ENCODE results near the gene COL4A2.

COL4A2 gene

DNA sequence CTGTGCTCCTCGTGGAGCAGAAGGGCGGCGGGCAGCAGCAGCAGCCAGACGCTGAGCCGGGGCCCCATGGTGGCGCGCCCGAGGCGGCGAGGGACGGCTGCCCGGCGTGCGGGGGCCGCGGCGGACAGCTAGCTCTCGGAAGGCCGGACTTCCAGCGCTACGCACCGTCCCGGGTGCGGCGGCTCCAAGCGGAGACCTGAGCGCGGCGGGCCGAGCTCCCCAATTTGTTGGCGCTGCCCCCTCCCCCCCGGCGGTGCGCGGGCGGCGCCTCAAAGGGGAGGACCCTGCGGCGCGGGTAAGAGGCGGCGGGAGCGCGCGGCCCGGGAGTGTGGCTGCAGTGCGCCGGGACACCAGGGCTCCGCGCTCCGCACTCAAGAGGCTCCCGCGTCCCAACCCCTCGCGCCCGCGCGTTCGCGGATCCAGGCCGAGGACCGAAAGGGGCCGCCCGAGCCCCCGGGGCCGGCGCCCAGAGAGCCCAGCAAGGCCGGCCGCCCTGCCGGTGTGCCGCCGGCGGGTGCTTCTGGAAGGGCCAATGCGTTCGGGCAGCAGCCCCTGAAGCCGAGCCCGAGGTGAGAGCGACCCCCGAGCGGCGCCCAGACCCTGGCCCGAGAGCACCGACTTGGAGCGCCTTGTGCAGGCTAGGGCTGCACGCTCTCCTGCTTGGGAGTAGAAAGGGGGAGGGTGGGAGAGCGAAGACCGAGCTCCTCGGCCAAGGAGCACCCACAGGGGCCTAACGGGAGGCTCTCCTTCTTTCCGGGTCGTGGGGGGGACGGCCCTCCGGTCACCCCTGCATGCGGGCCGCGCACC is at the start of gene COL4A2, which contains the start of gene COL4A1:
COL4A2 (plus strand) TSS at position 325 of the 807 bp plus-strand sequence. CDS start 620 bp downstream, outside the sequence.
COL4A1 (minus strand) TSS at position 198 of the 807 bp plus-strand sequence; CDS start at position 68, 130 bp downstream.
- peak in 13 of 51 donors; percentile 11 to 54 (median 27) for DNase-seq

DNA sequence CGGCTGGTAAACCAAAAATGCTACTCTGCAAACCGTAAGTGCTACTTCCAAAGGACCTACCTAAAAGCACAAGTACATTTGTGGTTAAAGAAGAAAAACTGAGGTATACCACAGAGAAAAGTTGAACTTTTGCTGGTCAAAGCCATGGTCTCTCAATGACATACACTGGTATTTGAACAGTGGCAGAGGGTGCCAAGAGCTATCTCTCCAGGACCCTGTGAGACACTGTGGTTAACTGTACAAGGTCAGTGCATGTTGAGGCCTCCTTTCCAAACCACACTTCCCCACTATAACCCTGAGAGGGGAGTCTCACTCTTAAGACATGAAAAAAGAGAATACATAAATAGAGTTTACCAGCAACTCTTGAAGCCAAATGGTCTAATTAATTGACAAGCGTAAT is 49.7 kb upstream of the COL4A2 start:
- DNase-seq: no peak

DNA sequence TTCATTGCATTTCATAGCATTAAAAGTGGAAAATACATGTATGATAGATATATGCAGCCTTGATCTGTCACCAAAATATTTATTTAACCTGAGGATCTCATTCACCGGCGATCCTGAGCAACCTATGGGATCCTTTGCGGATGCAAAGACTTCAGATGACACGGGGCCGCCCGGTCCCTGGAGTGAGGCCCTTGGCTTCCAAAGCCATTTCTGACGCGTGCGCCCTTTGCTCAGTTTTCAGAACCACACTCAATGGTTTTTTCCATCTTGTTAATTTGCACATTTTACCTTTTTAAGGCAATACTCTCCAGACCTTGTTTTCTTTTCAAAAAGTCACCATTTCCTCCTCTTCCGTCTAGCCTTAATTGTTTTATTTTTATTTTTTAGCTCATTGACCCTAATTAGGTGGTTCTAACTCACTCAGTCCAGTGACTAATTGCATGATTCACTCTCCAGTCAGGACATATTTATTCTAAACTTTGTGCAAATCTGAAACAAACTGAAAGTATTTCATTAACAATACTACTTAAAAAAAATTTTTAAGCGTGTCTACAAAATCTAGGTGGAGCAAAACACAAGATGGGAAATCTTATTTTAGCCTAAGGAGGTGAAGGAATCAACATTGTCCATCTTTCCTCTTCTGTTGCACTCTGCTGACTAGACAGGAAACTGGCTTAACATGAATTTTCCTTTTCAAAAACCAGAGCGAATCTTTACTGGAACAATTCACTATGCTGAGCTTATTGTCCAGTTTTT is 48.0 kb upstream of the COL4A2 start:
- DNase-seq: no peak

DNA sequence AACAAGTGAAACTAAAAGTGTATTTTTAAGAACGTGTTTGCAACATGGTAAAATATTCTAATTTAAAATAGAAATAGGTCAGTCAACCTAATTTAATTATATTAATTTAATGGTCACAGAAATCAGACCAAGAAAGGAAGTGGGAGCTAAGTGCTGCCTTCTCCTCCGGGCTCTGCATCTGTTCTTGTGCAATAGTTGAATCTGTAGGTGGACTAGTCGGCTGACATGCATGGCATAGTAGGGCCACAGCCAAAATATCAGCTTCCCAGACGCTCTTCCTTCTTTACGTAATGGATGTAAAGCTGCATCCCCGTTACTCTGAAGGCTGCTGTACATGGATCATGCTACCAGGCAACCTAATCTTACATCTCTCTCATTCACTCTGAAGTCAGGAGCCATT is 47.4 kb upstream of the COL4A2 start:
- no peak for DNase-seq

DNA sequence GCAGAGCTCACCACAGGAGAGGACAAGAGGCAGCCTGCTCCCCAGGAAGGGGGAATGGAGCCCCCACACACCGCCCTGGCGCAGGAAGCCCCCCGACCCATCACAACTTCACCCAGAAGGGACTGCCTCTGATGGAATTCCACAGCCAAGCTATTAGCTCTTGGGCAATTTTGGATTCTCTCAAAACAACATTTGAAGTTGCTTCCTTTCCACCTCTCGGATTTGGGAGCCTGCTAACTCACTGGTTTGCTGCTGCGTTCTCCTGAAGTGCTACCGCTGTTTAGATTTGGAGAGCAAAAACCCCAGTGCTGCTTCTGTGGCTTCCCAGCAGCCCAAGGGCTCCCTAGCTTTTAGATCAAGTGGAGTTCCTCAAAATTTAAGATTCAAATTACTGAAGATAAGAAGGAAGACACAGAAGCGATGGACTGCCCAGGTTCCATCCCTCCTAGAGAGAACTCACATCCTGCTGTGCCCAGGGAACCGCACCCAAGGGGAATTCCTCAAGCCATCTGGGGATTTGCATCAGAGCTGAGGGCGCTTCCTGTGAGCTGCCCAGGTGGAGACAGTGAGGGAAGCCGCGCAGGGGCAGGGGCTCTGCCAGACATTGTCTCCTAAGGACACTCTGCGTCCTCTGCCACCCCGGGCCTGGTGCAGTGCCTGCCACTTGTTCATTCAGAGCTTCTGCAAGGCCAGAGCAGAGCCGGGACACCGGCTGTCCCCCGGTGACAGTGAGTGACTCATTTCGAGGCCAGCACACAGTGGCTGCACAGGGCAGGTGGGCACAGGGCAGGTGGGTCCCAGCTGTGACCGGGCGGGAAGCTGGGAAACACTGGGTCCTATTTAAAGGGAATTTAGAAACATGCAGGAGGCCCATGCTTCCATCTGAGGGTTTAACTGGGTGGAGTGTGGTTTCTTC is 45.7 kb upstream of the COL4A2 start:
- DNase-seq: no peak

DNA sequence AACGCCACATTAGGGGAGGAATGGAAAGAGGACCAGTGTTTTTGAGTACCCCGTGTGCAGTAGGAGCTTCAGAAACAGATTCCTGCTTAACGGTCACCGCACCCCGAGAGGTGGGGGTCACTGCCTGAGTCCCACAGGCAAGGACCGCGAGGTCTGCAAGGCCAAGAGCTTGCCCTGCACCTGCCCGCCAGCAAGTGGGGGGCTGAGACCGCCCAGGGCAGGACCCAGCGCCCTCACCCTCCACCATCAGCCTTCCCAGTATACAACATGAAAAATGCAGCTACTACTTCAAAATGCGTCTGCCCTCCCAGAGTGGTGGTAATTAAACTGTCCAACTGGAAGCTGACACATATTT is 45.0 kb upstream of the COL4A2 start:
- DNase-seq: no peak

DNA sequence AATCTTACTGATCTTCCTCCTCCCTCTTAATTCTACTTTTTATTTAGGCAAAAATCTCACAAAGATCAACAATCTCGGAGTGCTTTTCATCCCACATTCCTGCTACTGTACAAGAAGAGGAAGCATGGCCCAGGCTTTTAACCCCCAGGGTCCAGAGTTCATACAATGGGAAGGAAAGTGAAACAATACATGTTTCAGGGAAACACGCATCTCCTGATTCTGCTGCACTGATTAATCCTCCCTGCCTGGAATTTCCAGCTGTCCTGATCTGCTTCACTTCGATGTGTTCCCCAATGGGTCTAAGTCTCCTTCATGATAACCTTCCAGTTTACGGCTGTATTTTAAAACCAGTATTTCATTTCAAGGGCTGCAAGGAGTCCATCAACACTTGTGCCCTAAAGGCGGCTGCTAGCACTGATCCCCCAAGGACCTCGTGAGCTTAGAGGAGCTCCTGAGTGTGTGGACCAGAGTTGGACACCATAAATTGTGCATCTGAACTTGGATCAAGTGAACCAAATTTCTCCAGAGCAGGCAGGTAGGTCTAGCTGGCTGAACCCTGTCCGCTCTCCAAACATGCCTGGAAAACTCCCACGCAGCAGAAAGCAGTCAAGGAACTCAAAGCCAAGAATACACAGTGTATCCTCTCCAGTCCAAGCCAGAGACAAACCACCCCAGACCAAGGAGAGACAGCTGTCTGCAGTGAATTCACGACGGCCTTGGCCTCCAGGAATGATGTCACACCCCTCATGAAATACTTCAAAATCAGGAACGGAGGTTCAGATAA is 44.4 kb upstream of the COL4A2 start:
- DNase-seq: no peak

DNA sequence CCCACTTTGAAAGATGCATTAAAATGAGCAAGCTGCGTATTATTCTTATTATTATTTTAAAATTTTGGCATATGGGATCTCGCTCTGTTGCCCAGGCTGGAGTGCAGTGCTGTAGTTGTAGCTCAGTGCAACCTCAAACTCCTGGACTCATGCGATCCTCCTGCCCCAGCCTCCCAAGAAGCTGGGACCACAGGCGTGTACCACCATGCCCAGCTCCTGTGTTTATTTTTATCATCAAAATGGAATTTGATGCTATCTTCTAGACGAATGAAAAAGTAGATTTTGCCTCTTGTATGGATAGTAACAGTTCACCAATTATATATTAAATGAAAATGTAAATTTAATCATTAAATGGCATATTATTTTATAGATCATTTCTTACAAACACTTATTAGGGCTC is 43.7 kb upstream of the COL4A2 start:
- no peak for DNase-seq

DNA sequence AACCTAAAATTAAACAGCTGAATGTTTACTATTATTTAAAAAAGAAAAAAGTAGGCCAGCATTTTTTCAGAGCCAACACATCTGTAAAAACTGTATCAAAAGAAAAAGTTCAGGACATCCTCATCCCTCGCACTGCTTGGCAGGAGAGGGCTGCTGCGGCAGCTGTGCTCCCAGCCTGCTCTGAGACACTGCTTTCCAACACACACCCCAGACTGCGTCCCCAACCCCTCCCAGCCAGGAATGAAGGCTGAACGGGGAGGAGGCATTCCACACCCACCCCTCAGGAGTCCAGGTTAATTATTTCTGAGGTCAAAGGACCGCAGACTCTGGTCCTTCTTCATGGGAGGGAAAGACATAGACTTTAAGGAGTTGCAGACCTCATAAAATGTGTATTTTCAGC is 43.2 kb upstream of the COL4A2 start:
- DNase-seq: no peak

DNA sequence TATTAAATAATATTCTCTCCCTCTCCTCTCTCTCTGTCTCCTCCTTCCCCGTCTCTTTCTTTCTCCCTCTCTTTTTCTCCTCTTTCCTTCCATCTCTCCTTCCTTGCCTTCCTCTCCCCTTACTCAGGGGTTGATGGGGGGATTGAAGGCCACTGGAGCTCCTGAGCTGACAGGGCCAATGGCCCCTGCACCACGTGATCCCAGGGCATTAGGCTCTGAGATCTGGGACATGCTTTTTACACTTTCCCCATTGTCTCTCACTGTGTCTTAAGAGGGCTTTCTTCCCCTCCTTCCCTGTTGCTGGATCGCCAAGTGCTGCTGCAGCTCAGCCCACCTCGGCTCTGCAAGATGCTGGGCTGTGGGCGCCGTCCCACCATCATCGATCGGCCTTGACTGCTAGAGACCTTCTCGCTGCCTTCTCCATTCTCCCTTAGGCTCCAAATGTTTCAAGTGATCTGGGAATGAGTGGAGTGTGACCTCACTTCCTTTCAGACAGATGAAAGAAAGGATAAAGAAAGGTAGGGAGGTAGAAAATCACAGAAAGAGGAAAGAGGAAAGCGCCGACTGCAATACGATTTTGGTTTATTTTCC is 42.3 kb upstream of the COL4A2 start:
- no peak for DNase-seq

DNA sequence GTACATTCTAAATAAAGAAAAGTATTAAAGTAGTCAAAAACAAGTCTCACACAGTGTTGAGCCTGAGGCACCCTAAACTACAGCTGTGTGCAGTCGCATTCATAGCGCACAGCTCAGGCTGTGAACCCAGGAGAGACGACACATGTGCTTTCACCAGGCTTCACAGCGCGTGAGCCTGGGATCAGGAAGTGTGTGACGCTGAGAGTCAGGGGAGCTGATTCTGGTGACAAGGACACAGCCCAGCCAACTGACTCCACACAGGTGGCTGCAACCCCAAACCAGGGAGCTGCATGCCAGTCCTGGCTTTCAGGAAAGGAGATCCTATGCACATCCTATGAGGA is 41.8 kb upstream of the COL4A2 start:
- DNase-seq: no peak

DNA sequence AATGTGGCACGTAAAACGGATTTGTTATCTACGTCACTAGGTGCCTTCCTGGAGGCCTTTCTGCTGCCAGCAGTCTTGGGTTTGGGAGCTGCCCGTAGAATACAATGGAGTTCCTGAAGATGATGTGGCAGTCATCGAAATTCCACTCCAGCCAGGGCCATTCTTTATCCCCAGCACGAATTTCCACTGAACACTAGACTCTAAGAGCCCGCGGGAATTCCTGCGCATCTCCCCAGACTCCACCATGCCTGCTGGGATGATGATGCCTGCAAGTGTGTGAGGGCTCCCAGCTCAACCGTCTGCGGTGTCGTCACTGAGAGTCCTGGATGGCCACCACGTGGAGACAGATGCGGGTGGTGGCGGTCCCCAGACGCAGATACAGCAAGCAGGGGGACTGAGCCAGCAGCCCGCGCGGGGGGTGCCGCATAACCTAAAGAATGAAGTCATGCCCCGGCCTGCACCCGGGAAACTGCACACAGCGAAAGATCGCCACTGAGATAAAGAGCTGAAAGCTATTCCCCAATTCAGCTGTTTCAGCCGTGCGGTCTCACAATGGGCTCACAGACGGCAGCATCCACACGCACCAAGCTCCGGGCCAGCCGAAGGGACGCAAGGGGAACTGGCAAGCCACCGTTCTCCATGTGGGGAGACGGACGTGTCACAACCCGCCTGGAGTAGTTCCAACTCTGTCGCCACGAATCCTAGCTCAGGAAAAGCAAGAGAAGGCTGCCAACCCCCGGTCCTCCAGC is 41.2 kb upstream of the COL4A2 start:
- peak in 2 of 51 donors; percentile 38 to 57 for DNase-seq

DNA sequence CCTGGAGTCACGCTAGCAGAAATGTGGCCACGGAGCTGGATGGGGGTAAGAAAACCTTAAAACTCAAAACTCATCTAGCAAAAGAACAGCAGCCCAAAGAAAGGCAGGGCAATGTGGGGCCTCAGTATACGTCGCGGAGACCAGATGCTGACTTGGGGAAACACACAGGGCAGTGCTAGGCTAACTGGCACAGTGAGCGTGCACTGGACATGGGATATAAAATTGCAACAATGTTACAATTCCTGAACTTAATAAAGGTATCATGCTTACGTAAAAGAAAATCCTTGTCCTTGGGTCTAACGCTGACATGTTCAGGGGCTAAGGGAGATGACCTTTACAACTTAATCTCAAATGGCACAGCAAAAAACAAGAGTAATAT is 40.7 kb upstream of the COL4A2 start:
- no peak for DNase-seq

DNA sequence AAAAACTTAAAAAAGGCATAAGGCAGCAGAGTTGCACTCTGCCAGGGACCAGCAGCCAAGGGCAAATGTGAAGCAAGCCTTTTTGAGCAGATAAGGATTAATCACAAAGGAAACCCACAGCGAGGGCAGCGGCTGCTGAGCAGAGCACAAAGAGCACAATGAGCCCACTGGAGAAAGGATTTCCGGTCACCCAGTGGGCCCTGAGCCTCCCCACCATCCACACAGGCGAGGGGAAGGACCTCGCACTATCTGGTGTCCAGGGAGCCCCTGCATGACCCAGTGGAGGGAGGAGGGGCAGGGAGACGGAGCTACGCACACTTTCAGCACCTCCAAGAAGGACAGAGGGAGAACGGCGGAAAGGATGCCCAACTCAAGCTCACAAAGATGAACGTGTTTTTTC is 40.1 kb upstream of the COL4A2 start:
- no peak for DNase-seq

DNA sequence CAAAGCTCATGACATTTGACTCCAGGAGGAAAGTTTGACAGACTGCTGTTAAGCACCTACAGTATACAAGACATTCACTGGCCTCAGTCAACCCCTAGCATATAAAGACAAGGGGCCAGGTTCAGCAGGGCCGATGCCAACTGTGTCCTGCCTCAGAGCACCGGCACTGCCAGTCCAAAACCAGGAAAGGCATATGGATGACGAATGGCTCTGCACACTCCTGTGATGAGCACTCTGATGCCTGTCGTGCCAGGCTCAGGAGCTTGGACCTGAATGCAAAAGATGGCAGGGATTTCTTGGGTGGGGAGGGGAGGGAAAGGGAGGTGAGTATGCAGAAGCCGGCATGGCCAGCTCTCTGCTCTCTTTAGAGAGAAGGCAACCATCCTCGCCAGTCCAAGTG is 39.0 kb upstream of the COL4A2 start:
- DNase-seq: no peak

DNA sequence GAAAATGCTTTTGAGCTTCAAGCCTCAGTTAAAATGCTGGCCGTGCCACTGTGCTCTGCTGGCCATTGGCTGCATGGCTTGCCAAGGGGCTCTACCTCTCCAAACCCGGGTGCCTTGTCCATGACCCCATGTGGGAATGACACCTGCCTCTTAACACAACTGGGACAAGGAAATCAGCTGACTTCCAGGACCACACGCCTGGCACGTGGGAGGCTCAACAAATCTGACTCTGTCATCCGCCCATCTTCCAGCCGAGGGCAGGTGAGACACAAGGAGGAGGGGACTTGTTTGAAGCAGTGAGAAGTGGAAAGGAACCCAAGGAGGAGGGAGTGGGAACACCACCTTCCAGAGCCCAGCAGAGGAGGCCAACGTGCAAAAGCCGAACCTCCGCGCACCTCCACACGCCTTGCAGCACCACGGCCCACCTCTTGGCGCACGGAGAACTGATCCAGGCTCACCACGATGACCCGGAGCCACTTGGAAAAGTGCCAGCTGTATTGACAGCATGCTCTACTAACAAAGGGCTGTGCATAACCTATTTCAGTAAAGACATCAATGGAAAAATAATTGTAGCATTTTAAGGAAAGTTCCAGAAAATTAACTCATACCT is 38.4 kb upstream of the COL4A2 start:
- DNase-seq: no peak

DNA sequence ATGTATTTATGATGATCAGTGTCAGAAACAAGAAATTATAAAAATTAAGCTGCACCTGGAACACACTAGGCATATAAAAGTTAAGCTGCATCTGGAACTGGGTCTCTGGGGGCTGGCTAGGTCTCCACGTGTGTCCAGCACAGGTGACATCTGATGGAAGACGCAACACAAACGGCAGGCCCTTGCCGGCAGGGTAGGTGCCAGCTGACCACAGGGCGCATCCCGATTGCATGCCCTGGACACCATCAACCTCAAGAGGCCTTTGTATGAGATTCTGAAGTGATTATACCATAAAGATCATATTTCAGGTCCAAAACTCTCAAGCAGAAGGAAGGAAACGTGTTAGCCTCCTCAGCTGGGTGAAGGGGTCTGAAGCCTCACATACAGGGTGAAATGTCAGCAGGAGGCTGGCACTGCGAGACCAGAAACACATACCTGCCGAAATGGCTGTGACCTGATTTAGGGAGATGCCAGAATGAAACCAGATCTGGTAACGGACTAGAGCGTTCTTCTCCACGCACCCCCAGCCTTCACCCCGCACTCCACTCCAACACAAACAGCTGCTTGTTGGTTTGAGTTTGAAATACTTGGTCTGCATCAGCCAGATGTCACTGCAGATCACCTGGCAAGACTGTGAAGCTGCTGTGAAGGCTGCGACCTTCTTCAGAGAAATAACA is 37.4 kb upstream of the COL4A2 start:
- no peak for DNase-seq

DNA sequence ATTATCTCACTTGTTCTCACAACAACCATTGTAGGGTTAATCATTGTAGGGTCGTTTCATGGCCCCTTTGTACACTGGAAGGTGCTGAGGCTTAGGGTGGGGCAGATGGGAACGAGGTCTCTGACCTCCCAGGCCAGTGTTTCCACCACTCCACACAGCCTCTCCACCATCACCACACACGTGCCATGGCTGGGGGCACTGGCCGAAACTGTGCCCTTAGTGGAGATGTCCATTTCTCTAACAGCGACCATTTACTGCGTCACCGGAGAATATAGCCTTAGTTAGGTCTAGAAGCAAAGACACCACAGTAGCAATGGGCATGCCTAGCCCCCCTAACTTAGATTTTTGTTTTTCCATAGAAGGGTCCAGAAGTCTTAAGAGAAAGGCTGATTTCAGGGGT is 36.6 kb upstream of the COL4A2 start:
- DNase-seq: no peak

DNA sequence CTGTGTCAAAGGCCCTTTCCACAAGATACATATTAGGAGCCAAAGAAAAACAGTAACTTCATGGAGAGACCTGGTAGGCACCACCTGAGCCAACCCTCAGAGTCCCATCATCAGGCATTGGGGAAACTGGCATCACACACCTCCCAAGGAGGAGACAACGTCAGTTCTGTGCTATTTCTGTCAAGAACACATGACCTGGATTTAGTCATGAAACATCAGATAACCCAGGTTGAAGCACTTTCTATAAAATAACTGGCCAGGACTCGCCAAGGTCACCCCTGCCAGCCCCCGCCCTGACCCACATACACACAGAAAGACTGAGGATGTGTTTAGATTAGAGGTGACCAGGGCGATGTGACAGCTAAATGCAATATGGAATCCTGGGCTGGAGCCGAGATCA is 35.8 kb upstream of the COL4A2 start:
- no peak for DNase-seq
